Glutamatergic neuron (in vitro differentiated cells): Measurements from ENCODE around the gene ABI3. TPM values are rescaled to one million over a fixed set of nuclear protein-coding genes. Genes with fewer than 3 reads are reported as not detected.
"Not testable (repeated sequence)": the region's sequence is repeated elsewhere in the genome, so short reads cannot be mapped to it uniquely, and the experiment has no call there.

Source experiments
- DNase-seq: peaks from one replicate; pipeline ENCODE4 v3.0.0; 2022
- H3K27ac Mint-ChIP-seq: one replicate; pipeline ENCODE4 v1.8.0; 2020; ENCODE audit warnings: mild to moderate bottlenecking, mixed read lengths, inconsistent platforms; ENCODE audit not compliant: unreplicated experiment
- H3K27me3 Mint-ChIP-seq: one replicate; pipeline ENCODE4 v1.8.0; 2020; ENCODE audit warnings: mild to moderate bottlenecking, moderate library complexity, mixed read lengths, inconsistent platforms; ENCODE audit not compliant: unreplicated experiment
- H3K36me3 Mint-ChIP-seq: one replicate; pipeline ENCODE4 v1.8.0; 2020; ENCODE audit warnings: mild to moderate bottlenecking, mixed read lengths, inconsistent platforms; ENCODE audit not compliant: unreplicated experiment
- H3K4me1 Mint-ChIP-seq: one replicate; pipeline ENCODE4 v1.8.0; 2020; ENCODE audit warnings: mild to moderate bottlenecking, low read depth, mixed read lengths, inconsistent platforms; ENCODE audit not compliant: unreplicated experiment
- H3K4me3 Mint-ChIP-seq: one replicate; pipeline ENCODE4 v1.8.0; 2020; ENCODE audit warnings: mild to moderate bottlenecking, mixed read lengths, inconsistent platforms; ENCODE audit not compliant: unreplicated experiment
- H3K9me3 Mint-ChIP-seq: one replicate; pipeline ENCODE4 v1.8.0; 2020; ENCODE audit warnings: mild to moderate bottlenecking, moderate library complexity, mixed read lengths, inconsistent platforms; ENCODE audit not compliant: unreplicated experiment
- CTCF ChIP-seq: fragments of 200-600 bp; sonication (generic); IDR thresholded peaks from one replicate; pipeline ENCODE4 v1.5.0; 2021; ENCODE audit not compliant: partially characterized antibody, unreplicated experiment
- total RNA-seq: library from RNA; stranded (reverse); fragmentation: NEBNext Ultra II Directional; extraction: Animal tissue kit (Norgen Biotek cat#: 25700); gene quantifications from one replicate; pipeline ENCODE4 v1.2.1, GENCODE V29; 2021; ENCODE audit not compliant: unreplicated experiment

Gene ABI3
- total RNA-seq, 1 donor from 2014 or later: not detected

GRCh38 chr17:49180303-49180702 lies 30.2 kb upstream of the ABI3 start:
- H3K27me3 Mint-ChIP-seq: peaks cover 3% of the 10 kb centered on the region
- H3K36me3 Mint-ChIP-seq: peaks cover 9% of the 10 kb centered on the region
- peak; percentile 69 for DNase-seq
- no peaks in the 10 kb centered on the region for H3K4me1 Mint-ChIP-seq
- H3K4me3 Mint-ChIP-seq: no peak overlapping the region
- peaks cover 5% of the 10 kb centered on the region for H3K9me3 Mint-ChIP-seq
- peak; percentile 71 for TF ChIP-seq CTCF
- H3K27ac Mint-ChIP-seq: no peak overlapping the region

- TF ChIP-seq CTCF: no peak
- peaks cover 7% of the 10 kb centered on the region for H3K9me3 Mint-ChIP-seq
- no peak overlapping the region for H3K4me3 Mint-ChIP-seq
- H3K27me3 Mint-ChIP-seq: peaks cover 3% of the 10 kb centered on the region
- no peaks in the 10 kb centered on the region for H3K4me1 Mint-ChIP-seq
- DNase-seq: no peak
- no peak overlapping the region for H3K27ac Mint-ChIP-seq
- peaks cover 3% of the 10 kb centered on the region for H3K36me3 Mint-ChIP-seq
Measured at GRCh38 chr17:49180998-49181635, 29.4 kb upstream of the ABI3 start.

DNA sequence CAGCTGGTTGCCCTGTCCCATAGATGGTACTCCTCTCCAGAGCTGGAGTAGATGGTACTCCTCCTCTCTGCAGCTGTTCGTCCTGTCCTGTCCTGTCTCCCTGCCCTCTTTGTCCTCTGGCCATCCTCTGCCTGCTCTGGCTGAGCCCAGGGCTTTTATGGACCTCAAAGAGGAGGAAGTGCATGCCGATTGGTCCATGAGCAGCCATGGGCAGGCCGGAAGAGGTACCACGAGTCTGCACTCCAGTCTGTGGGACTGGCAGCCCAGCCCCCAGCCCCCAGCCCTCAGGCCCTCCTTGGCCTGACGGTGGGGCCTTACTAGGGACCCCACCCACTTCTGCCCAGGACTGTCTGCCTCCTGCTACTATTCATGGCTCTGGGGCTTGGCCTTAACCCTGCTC lies 27.2 kb upstream of the ABI3 start:
- peaks cover 7% of the 10 kb centered on the region for H3K9me3 Mint-ChIP-seq
- DNase-seq: no peak
- H3K36me3 Mint-ChIP-seq: peaks cover 4% of the 10 kb centered on the region
- no peak for TF ChIP-seq CTCF
- H3K27ac Mint-ChIP-seq: no peak overlapping the region
- H3K27me3 Mint-ChIP-seq: peaks cover 3% of the 10 kb centered on the region
- no peak overlapping the region for H3K4me3 Mint-ChIP-seq
- H3K4me1 Mint-ChIP-seq: no peaks in the 10 kb centered on the region

DNA sequence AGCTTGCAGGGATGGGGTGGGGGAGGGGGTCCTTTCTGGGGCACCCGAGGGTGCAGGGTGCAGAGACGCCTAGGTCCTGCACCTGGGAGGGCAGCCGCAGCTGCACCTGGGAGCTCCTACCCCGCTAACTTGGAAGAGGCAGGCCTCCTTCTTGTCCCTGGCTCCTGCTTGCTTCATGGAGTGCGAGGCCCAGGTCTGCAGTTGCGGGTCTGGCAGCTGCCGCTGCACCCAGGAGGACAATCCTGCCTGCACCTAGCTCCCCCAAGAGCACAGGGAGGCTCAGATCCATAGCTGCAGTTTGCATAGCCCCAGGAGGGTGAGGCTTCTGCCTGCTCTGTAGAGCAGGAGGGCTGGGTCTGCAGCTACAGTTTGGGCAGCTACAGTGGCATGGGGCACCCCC lies 26.7 kb upstream of the ABI3 start:
- H3K9me3 Mint-ChIP-seq: peaks cover 7% of the 10 kb centered on the region
- TF ChIP-seq CTCF: no peak
- H3K27me3 Mint-ChIP-seq: peaks cover 3% of the 10 kb centered on the region
- peaks cover 4% of the 10 kb centered on the region for H3K36me3 Mint-ChIP-seq
- H3K4me3 Mint-ChIP-seq: no peak overlapping the region
- DNase-seq: no peak
- no peak overlapping the region for H3K27ac Mint-ChIP-seq
- no peaks in the 10 kb centered on the region for H3K4me1 Mint-ChIP-seq

- H3K27me3 Mint-ChIP-seq, DNase-seq, H3K27ac Mint-ChIP-seq, H3K9me3 Mint-ChIP-seq, H3K4me1 Mint-ChIP-seq, H3K36me3 Mint-ChIP-seq, H3K4me3 Mint-ChIP-seq: not testable (repeated sequence)
Measured at GRCh38 chr17:49184522-49184921, 26.0 kb upstream of the ABI3 start.

DNA sequence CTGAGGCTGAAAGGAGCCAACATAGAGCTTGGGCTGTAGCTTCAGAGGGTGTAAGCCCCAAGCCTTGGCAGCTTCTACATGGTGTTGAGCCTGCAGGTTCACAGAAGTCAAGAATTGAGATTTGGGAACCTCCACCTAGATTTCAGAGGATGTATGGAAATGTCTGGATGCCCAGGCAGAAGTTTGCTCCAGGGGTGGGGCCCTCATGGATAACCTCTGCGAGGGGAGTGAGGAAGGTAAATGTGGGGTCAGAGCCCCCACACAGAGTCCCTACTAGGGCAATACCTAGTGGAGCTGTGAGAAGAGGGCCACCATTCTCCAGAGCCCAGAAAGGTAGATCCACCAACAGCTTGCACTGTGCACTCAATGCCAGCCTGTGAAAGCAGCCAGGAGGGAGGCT lies 25.1 kb upstream of the ABI3 start:
- not testable (repeated sequence) for DNase-seq, H3K9me3 Mint-ChIP-seq, H3K27me3 Mint-ChIP-seq, H3K36me3 Mint-ChIP-seq, H3K4me1 Mint-ChIP-seq, H3K4me3 Mint-ChIP-seq, H3K27ac Mint-ChIP-seq
